IPS-18a (cell line): ENCODE results near the gene TAGLN3.
A peak's percentile ranks its signal among the peaks of the same experiment; 100 is the strongest.

Experiments used
- H3K27ac ChIP-seq: one replicate; pipeline ENCODE4 v1.5.1; 2013; ENCODE audit warnings: low read length
- H3K27me3 ChIP-seq: one replicate; pipeline ENCODE4 v1.6.1; 2013; ENCODE audit warnings: mild to moderate bottlenecking, low read length; ENCODE audit not compliant: control insufficient read depth, insufficient read depth
- H3K36me3 ChIP-seq: one replicate; pipeline ENCODE4 v1.6.1; 2013; ENCODE audit warnings: low read depth, low read length; ENCODE audit not compliant: control insufficient read depth
- H3K4me1 ChIP-seq: one replicate; pipeline ENCODE4 v1.6.1; 2013; ENCODE audit warnings: low read depth, low read length; ENCODE audit not compliant: control insufficient read depth
- H3K4me3 ChIP-seq: one replicate; pipeline ENCODE4 v1.5.1; 2013; ENCODE audit warnings: low read length
- H3K9ac ChIP-seq: one replicate; pipeline ENCODE4 v1.6.1; 2013; ENCODE audit warnings: mild to moderate bottlenecking, low read length, moderate library complexity
- H3K9me3 ChIP-seq: one replicate; pipeline ENCODE4 v1.6.1; 2013; ENCODE audit warnings: low read depth, low read length; ENCODE audit not compliant: control insufficient read depth

Gene TAGLN3

GRCh38 chr3:111963424-111963823 is 35.3 kb upstream of the TAGLN3 start:
- Histone ChIP-seq H3K4me1 (peaks cover 21% of the 10 kb centered on the region), H3K4me3 (no peak overlapping the region), H3K27me3 (no peaks in the 10 kb centered on the region), H3K9me3 (no peaks in the 10 kb centered on the region), H3K9ac (no peak overlapping the region), H3K36me3 (peaks cover 7% of the 10 kb centered on the region), H3K27ac (no peak overlapping the region)

DNA sequence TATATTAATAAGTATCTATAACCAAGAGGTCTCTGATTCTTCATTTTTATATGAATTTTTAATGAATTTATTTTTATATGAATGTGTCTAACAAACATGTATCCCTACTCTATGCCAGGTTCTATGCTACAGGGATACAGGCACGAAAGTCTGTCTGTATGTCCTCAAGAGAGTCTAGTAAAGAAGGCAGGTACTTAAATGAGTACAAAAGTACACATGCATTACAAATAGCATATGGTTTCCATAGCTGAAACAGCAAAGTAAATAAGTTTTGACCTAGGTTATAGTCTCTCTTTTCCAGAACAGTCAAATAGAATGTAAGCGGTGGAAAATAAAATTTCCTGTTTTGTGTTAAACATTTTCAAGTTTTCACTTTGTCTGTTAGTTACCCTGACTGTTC is 33.2 kb upstream of the TAGLN3 start:
- H3K36me3 ChIP-seq: peaks cover 12% of the 10 kb centered on the region
- no peaks in the 10 kb centered on the region for H3K9me3 ChIP-seq
- no peak overlapping the region for H3K27ac ChIP-seq
- H3K4me1 ChIP-seq: peaks cover 12% of the 10 kb centered on the region
- no peaks in the 10 kb centered on the region for H3K27me3 ChIP-seq
- no peak overlapping the region for H3K4me3 ChIP-seq
- H3K9ac ChIP-seq: no peak overlapping the region

DNA sequence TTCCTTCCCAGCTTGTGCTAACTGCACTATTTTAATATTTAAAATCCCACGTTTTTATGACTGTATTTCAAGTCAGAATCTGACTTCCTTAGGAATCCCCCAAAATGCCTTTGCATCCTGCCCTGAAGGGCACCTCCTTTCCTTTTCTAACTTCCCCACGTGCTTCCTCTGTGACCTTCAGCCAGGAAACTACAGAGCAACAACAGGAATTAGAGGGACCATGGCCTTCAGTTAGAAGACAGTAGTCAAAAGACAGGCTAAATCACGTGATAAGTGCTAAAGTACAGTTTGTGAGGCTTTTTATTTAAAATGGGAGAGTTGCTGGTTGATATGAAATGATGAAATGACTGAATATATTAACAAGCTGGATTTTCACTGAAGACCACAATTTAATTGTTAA is 31.7 kb upstream of the TAGLN3 start:
- Histone ChIP-seq H3K9ac (peak overlapping the region; percentile 1), H3K27ac (no peak overlapping the region), H3K36me3 (peaks cover 12% of the 10 kb centered on the region)

GRCh38 chr3:111967651-111968274 is 31.0 kb upstream of the TAGLN3 start:
- Histone ChIP-seq H3K36me3 (peaks cover 12% of the 10 kb centered on the region), H3K4me3 (no peak overlapping the region), H3K27me3 (no peaks in the 10 kb centered on the region), H3K4me1 (peaks cover 7% of the 10 kb centered on the region), H3K9me3 (no peaks in the 10 kb centered on the region), H3K9ac (peak overlapping the region; percentile 1), H3K27ac (no peak overlapping the region)

More for the DNA sequence above, 31.7 kb upstream of the TAGLN3 start:
- Histone ChIP-seq H3K4me1 (peaks cover 7% of the 10 kb centered on the region), H3K27me3 (no peaks in the 10 kb centered on the region), H3K4me3 (no peak overlapping the region), H3K9me3 (no peaks in the 10 kb centered on the region)

GRCh38 chr3:111968319-111969054 is 30.2 kb upstream of the TAGLN3 start:
- Histone ChIP-seq H3K9ac (no peak overlapping the region), H3K4me3 (no peak overlapping the region), H3K4me1 (peaks cover 7% of the 10 kb centered on the region), H3K27ac (no peak overlapping the region), H3K9me3 (no peaks in the 10 kb centered on the region), H3K36me3 (peaks cover 12% of the 10 kb centered on the region), H3K27me3 (no peaks in the 10 kb centered on the region)

- Histone ChIP-seq H3K9ac (no peak overlapping the region), H3K36me3 (peaks cover 16% of the 10 kb centered on the region), H3K4me3 (no peak overlapping the region), H3K9me3 (no peaks in the 10 kb centered on the region), H3K27ac (no peak overlapping the region), H3K27me3 (no peaks in the 10 kb centered on the region), H3K4me1 (peaks cover 7% of the 10 kb centered on the region)
Measured at GRCh38 chr3:111970376-111970775, 28.3 kb upstream of the TAGLN3 start.

- H3K4me1 ChIP-seq: peaks cover 7% of the 10 kb centered on the region
- no peaks in the 10 kb centered on the region for H3K27me3 ChIP-seq
- H3K27ac ChIP-seq: no peak overlapping the region
- H3K9ac ChIP-seq: no peak overlapping the region
- no peak overlapping the region for H3K4me3 ChIP-seq
- peaks cover 16% of the 10 kb centered on the region for H3K36me3 ChIP-seq
- no peaks in the 10 kb centered on the region for H3K9me3 ChIP-seq
Measured at GRCh38 chr3:111971533-111972130, 27.1 kb upstream of the TAGLN3 start.

DNA sequence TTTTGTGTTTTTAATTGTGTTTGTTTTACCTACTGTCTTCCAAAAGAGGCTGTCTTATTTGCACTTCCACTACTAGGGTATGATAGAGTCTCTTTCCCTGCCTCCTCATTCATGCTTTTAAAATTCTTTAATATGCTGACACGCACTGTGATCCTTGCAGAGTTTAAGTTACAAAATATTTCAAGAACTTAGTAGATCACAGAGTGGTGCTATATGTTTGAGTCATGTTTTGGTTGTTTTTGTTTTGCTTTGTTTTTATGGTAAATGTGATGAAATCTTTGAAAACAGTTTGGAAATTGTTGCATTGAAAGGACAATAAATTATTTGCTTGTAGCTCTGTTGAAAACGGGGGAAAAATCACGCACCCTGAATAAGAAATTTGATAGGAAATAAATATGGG is 25.8 kb upstream of the TAGLN3 start:
- Histone ChIP-seq H3K27ac (no peak overlapping the region), H3K9ac (no peak overlapping the region), H3K4me3 (no peak overlapping the region), H3K36me3 (peaks cover 15% of the 10 kb centered on the region), H3K9me3 (no peaks in the 10 kb centered on the region), H3K4me1 (no peaks in the 10 kb centered on the region), H3K27me3 (no peaks in the 10 kb centered on the region)

DNA sequence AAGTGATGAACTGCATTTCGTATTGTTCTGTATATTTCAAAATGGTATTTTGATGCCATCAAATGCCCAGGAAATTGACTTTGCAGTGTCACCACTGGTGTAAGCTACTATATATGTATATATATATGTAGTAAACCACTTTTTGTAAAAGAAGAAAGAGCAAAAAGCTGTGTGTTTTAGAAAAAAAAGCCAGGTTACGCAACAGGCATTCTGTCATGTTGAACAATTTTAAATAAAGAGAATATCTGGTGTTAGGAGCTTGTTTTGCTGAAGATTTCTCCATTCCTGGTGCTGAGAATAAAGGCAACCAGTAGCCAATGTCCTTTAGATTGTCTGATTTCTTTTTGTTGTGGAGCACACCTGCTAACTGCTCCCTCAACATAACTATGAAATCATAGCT is 23.6 kb upstream of the TAGLN3 start:
- peaks cover 4% of the 10 kb centered on the region for H3K4me1 ChIP-seq
- no peak overlapping the region for H3K9ac ChIP-seq
- no peaks in the 10 kb centered on the region for H3K27me3 ChIP-seq
- peaks cover 4% of the 10 kb centered on the region for H3K36me3 ChIP-seq
- H3K4me3 ChIP-seq: no peak overlapping the region
- no peaks in the 10 kb centered on the region for H3K9me3 ChIP-seq
- H3K27ac ChIP-seq: no peak overlapping the region

DNA sequence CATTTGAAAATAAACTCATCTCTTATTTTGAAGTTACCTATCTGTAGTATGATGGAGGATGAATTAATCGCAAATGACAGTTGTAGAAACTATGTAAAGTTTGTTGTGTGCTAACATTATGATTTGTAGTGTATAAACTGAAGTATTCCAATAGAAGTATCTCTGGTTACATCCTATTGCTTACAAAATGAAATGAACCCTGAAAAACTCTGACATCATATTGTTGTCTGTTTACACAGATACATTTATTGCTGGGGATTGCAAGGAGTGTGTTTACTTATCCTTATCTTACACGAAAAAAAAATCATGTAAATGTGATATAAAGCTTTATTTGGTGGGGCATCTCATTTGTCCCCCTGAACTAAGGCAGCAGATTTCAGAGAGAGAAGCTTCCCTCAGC is 22.5 kb upstream of the TAGLN3 start:
- no peaks in the 10 kb centered on the region for H3K27me3 ChIP-seq
- no peaks in the 10 kb centered on the region for H3K9me3 ChIP-seq
- peaks cover 4% of the 10 kb centered on the region for H3K36me3 ChIP-seq
- no peak overlapping the region for H3K4me3 ChIP-seq
- H3K9ac ChIP-seq: no peak overlapping the region
- H3K4me1 ChIP-seq: peaks cover 4% of the 10 kb centered on the region
- H3K27ac ChIP-seq: no peak overlapping the region

DNA sequence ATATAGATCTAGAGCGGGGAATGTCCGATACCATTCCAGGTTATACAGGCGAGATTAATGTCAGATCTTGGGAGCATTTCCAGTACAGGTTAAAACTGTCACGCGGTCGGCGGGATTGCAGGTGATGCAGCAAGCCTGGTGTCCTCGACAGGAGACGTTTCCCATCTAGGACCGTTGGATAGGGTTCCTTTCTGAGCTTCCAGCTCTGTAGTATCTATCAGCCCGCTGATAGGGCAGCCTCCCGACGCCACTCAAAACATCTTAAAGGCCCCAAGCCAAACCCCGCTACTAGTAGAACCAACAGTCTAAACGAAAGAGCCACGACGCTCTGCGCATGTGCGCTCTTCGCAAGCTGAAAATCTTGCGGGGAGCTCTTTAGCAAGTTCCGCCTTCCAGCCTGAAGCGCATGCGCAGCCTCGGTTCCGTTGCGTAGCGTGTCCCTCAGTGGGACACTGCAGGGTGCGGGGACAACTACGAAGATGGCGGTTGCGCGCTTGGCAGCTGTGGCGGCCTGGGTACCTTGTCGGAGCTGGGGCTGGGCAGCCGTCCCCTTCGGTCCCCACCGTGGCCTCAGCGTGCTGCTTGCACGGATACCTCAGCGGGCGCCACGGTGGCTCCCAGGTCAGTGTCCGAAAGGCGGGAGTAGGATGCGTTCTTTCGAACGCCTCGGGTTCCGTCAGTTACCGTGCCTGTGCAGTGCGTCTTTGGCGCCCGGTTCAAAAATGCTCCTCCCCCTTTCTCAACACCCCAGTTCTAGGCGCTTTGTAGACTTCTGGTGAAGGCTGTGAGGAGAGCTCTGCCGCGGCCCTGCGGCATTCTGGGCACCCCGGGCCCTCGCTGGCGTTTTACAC is 19.9 kb upstream of the TAGLN3 start, which contains the start of gene ABHD10:
TSS of gene ABHD10 (plus strand) at position 444 of the 851 bp plus-strand sequence. CDS start at position 480, 36 bp downstream.
- no peaks in the 10 kb centered on the region for H3K27me3 ChIP-seq
- H3K9me3 ChIP-seq: no peaks in the 10 kb centered on the region
- peak within 1 kb of the TSS; percentile 83 for H3K4me3 ChIP-seq
- H3K36me3 ChIP-seq: peaks cover 7% of the 10 kb centered on the region
- H3K27ac ChIP-seq: peak within 1 kb of the TSS; percentile 43
- H3K4me1 ChIP-seq: peaks cover 4% of the 10 kb centered on the region
- H3K9ac ChIP-seq: peak within 1 kb of the TSS; percentile 63
